Keratinocyte (primary cell): ENCODE measurements around the gene COL7A1. TPM values are rescaled to one million over a fixed set of nuclear protein-coding genes. Genes with fewer than 3 reads are reported as not detected.

ENCODE experiments used
- DNase-seq: peaks from one replicate; pipeline ENCODE4 v3.0.0-alpha.2; 2011; ENCODE audit warnings: low read depth, missing footprints, low spot score
- FAIRE-seq: peaks from 2 replicates; lab custom pipeline; 2011; peaks lifted over from hg19 to GRCh38; lab: Jason Lieb, UNC
- H2AFZ ChIP-seq: 2 replicates; pipeline ENCODE4 v1.6.0; 2012; ENCODE audit warnings: low read length, control low read depth, inconsistent platforms; ENCODE audit not compliant: control insufficient read depth
- H3K27ac ChIP-seq: 2 replicates; pipeline ENCODE4 v1.5.1; 2011; ENCODE audit warnings: low read length; ENCODE audit not compliant: control insufficient read depth, insufficient read depth
- H3K27me3 ChIP-seq: 3 replicates; pipeline ENCODE4 v1.6.0; 2011; ENCODE audit warnings: low read length; ENCODE audit not compliant: control insufficient read depth, insufficient read depth; ENCODE audit errors: extremely low read depth
- H3K36me3 ChIP-seq, 2 experiments: 2 replicates in 1 of 2; 3 replicates in 1 of 2; pipeline ENCODE4 v1.5.1; 2011; ENCODE audit warnings: low read length in 2 of 2, mild to moderate bottlenecking in 1 of 2; ENCODE audit not compliant: control insufficient read depth in 2 of 2, insufficient read depth in 2 of 2; ENCODE audit errors: extremely low read depth in 1 of 2
- H3K4me1 ChIP-seq: 3 replicates; pipeline ENCODE4 v1.5.1; 2011; ENCODE audit warnings: low read length; ENCODE audit not compliant: control insufficient read depth, insufficient read depth; ENCODE audit errors: extremely low read depth
- H3K4me2 ChIP-seq: 3 replicates; pipeline ENCODE4 v1.6.0; 2011; ENCODE audit warnings: low read depth, low read length; ENCODE audit not compliant: control insufficient read depth, insufficient read depth; ENCODE audit errors: extremely low read depth
- H3K4me3 ChIP-seq, 3 experiments: fragments of 200-600 bp in 1 of 3; sonication (generic) in 1 of 3; 2 replicates in 2 of 3; 3 replicates in 1 of 3; pipeline ENCODE4 v1.5.1; 2011 to 2016; ENCODE audit warnings: low read length in 3 of 3, mild to moderate bottlenecking in 3 of 3, control low read depth in 2 of 3, inconsistent platforms in 1 of 3, low read depth in 1 of 3, mixed read lengths in 1 of 3, mixed run types in 1 of 3, moderate library complexity in 1 of 3; ENCODE audit not compliant: control insufficient read depth in 2 of 3, insufficient read depth in 2 of 3; ENCODE audit errors: extremely low read depth in 1 of 3
- H3K79me2 ChIP-seq: 2 replicates; pipeline ENCODE4 v1.6.0; 2012; ENCODE audit warnings: low read length; ENCODE audit not compliant: control insufficient read depth, insufficient read depth
- H3K9ac ChIP-seq: 3 replicates; pipeline ENCODE4 v1.6.0; 2011; ENCODE audit warnings: low read length; ENCODE audit not compliant: control insufficient read depth, insufficient read depth; ENCODE audit errors: extremely low read depth
- H3K9me1 ChIP-seq: 3 replicates; pipeline ENCODE4 v1.6.0; 2011; ENCODE audit warnings: low read length; ENCODE audit not compliant: control insufficient read depth, insufficient read depth; ENCODE audit errors: extremely low read depth
- H3K9me3 ChIP-seq: 2 replicates; pipeline ENCODE4 v1.5.1; 2012; ENCODE audit warnings: low read depth, low read length; ENCODE audit not compliant: control insufficient read depth
- H4K20me1 ChIP-seq: 3 replicates; pipeline ENCODE4 v1.6.0; 2011; ENCODE audit warnings: low read length; ENCODE audit not compliant: control insufficient read depth, insufficient read depth; ENCODE audit errors: extremely low read depth
- EZH2 ChIP-seq: IDR thresholded peaks from one replicate; pipeline ENCODE4 v1.6.1; 2012; ENCODE audit warnings: inconsistent platforms, mild to moderate bottlenecking, low read length, moderate library complexity
- dilution Hi-C: fragments of 300-500 bp; cut with MboI; formaldehyde crosslinking; loops from one replicate; pipeline ENCODE4 v1.7.0; 2020; ENCODE audit warnings: low sequenced_read_pairs; ENCODE audit not compliant: extremely low pct_ligation_motif_present
- polyA plus RNA-seq, 5 experiments: library from polyadenylated mRNA; depleted of rRNA in 3 of 5; stranded (reverse) in 3 of 5; stranded (forward) in 1 of 5; unstranded in 1 of 5; fragments of >200 nt; gene quantifications; 1 replicate in 1 of 5; 2 replicates in 3 of 5; 3 replicates in 1 of 5; pipeline versions ENCODE4 v1.2.1 to v1.2.3, GENCODE V29; 2011 to 2012; ENCODE audit warnings: missing spikeins in 2 of 5, low read depth in 1 of 5, low replicate concordance in 1 of 5
- TF ChIP-seq, protein P1 (sequence below), 3 experiments: IDR thresholded peaks in 1 of 3; conservative IDR thresholded peaks in 1 of 3; optimal IDR thresholded peaks in 1 of 3; 2 replicates in 2 of 3; 3 replicates in 1 of 3; pipeline versions ENCODE3 to v1.5.1; 2011; ENCODE audit warnings: low read length in 3 of 3, mild to moderate bottlenecking in 3 of 3, moderate library complexity in 2 of 3, control low read depth in 1 of 3, inconsistent platforms in 1 of 3; ENCODE audit not compliant: insufficient read depth in 2 of 3; ENCODE audit errors: extremely low read depth in 1 of 3

COL7A1 gene
- polyA plus RNA-seq, 1 donor (not counting 4 experiments of a cell fraction or from before 2014, with no cell fraction given), result 59.4 TPM

- Histone ChIP-seq H3K4me3 (no peak overlapping the region), H3K9me1 (no peaks in the 10 kb centered on the region), H3K4me1 (peaks cover 2% of the 10 kb centered on the region), H4K20me1 (no peaks in the 10 kb centered on the region), H3K79me2 (no peaks in the 10 kb centered on the region), H3K9me3 (no peaks in the 10 kb centered on the region), H3K27ac (no peak overlapping the region), H3K9ac (no peak overlapping the region), H2AFZ (no peak overlapping the region), H3K4me2 (no peak overlapping the region), H3K27me3 (no peaks in the 10 kb centered on the region), H3K36me3 (peaks cover 13 to 14% of the 10 kb centered on the region in 2 experiments)
- DNase-seq, result no peak
- no peak for TF ChIP-seq EZH2
- TF ChIP-seq, protein P1, sequence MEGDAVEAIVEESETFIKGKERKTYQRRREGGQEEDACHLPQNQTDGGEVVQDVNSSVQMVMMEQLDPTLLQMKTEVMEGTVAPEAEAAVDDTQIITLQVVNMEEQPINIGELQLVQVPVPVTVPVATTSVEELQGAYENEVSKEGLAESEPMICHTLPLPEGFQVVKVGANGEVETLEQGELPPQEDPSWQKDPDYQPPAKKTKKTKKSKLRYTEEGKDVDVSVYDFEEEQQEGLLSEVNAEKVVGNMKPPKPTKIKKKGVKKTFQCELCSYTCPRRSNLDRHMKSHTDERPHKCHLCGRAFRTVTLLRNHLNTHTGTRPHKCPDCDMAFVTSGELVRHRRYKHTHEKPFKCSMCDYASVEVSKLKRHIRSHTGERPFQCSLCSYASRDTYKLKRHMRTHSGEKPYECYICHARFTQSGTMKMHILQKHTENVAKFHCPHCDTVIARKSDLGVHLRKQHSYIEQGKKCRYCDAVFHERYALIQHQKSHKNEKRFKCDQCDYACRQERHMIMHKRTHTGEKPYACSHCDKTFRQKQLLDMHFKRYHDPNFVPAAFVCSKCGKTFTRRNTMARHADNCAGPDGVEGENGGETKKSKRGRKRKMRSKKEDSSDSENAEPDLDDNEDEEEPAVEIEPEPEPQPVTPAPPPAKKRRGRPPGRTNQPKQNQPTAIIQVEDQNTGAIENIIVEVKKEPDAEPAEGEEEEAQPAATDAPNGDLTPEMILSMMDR (optimal IDR thresholded peaks at IDR 0.05 in 1 of 3, IDR thresholded peaks at IDR 0.05 in 1 of 3, conservative IDR thresholded peaks at IDR 0.05 in 1 of 3; ENCODE audit: extremely low read depth in 1 of 3, insufficient read depth in 2 of 3, low read length in 3 of 3), result no peak
- FAIRE-seq, result no peak
- dilution Hi-C loops, result no loop called here
These were observed 73.5 kb downstream of the COL7A1 start for GRCh38 chr3:48521635-48522034.

DNA sequence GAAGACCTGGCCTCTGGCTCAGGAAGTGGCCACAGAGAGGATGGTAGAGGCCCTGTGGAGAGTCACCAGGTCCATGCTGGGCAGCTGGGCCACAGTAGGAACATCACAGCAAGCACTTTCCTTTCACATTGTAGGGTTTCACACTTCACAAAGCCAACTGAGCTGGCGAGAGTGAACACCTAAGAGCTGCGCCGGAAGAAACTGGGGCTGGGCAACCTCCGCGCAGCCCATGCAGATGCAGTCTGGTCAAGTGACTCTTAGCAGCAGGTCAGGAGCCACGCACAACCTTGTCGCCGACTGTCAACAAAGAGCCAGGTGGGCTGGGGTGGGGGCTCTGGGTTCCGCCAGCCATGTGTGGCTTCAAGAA is 75.9 kb downstream of the COL7A1 start:
- Histone ChIP-seq H3K9ac (no peak overlapping the region), H3K4me1 (peaks cover 4% of the 10 kb centered on the region), H3K27ac (no peak overlapping the region), H2AFZ (no peak overlapping the region), H4K20me1 (no peaks in the 10 kb centered on the region), H3K9me3 (no peaks in the 10 kb centered on the region), H3K4me3 (no peak overlapping the region), H3K27me3 (no peaks in the 10 kb centered on the region), H3K4me2 (no peak overlapping the region), H3K79me2 (no peaks in the 10 kb centered on the region), H3K36me3 (peaks cover 3 to 13% of the 10 kb centered on the region in 2 experiments), H3K9me1 (no peaks in the 10 kb centered on the region)
- no peak for TF ChIP-seq EZH2
- TF ChIP-seq, protein P1 (optimal IDR thresholded peaks at IDR 0.05 in 1 of 3, IDR thresholded peaks at IDR 0.05 in 1 of 3, conservative IDR thresholded peaks at IDR 0.05 in 1 of 3; ENCODE audit: extremely low read depth in 1 of 3, insufficient read depth in 2 of 3, low read length in 3 of 3), result no peak
- no peak for DNase-seq
- dilution Hi-C loops, result no loop called here
- no peak for FAIRE-seq
